Thymus (tissue), 11 donors: ENCODE measurements around the gene CELA2B. TPM values are rescaled to one million over a fixed set of nuclear protein-coding genes. Genes with fewer than 3 reads are reported as not detected.
"Not testable (repeated sequence)": the region's sequence is repeated elsewhere in the genome, so short reads cannot be mapped to it uniquely, and the experiment has no call there.

Experiments
- DNase-seq, 9 donors: peaks; one replicate each; pipeline ENCODE4 v3.0.0-alpha.2; 2013; ENCODE audit warnings: low spot score in 9 of 9, low read depth in 6 of 9, missing footprints in 1 of 9
- H3K27ac ChIP-seq, 2 donors: one replicate each; pipeline ENCODE4 v1.5.1; 2013; ENCODE audit warnings: control low read depth in 1 of 2, low read depth in 1 of 2, low read length in 1 of 2, mild to moderate bottlenecking in 1 of 2, moderate library complexity in 1 of 2
- H3K27me3 ChIP-seq, 2 donors: one replicate each; pipeline ENCODE4 v1.5.1; 2013; ENCODE audit warnings: low read length in 1 of 2; ENCODE audit not compliant: control insufficient read depth in 2 of 2, insufficient read depth in 1 of 2
- H3K36me3 ChIP-seq, 2 donors: one replicate each; pipeline ENCODE4 v1.5.1; 2013; ENCODE audit warnings: low read length in 1 of 2, mild to moderate bottlenecking in 1 of 2, moderate library complexity in 1 of 2; ENCODE audit not compliant: control insufficient read depth in 2 of 2, insufficient read depth in 2 of 2
- H3K4me1 ChIP-seq, 2 donors: one replicate each; pipeline ENCODE4 v1.5.1; 2013; ENCODE audit warnings: low read length in 2 of 2; ENCODE audit not compliant: control insufficient read depth in 2 of 2, insufficient read depth in 2 of 2
- H3K4me3 ChIP-seq, 2 donors: one replicate each; pipeline ENCODE4 v1.5.1; 2013; ENCODE audit warnings: low read length in 2 of 2, control low read depth in 1 of 2, mild to moderate bottlenecking in 1 of 2
- H3K9me3 ChIP-seq, 2 donors: one replicate each; pipeline ENCODE4 v1.5.1; 2013; ENCODE audit warnings: low read length in 1 of 2, mild to moderate bottlenecking in 1 of 2; ENCODE audit not compliant: control insufficient read depth in 2 of 2, insufficient read depth in 1 of 2
- WGBS: extraction: QIAGEN DNeasy Blood & Tissue Kit; methylation state at CpG from one replicate; pipeline ENCODE4 v1.1.7; 2013; 5-methylcytosine and 5-hydroxymethylcytosine counted together
- polyA plus RNA-seq: library from polyadenylated mRNA; stranded (reverse); fragments of 200-250 nt; gene quantifications from one replicate; pipeline ENCODE4 v1.2.3, GENCODE V29; 2013
- total RNA-seq: library from RNA; stranded (reverse); fragments of 120-200 nt; gene quantifications from one replicate; pipeline ENCODE4 v1.2.4, GENCODE V29; 2013
- donor health status: healthy.

Gene CELA2B
- total and polyA plus RNA-seq, 2 donors = 0.16 to 0.28 TPM

DNA sequence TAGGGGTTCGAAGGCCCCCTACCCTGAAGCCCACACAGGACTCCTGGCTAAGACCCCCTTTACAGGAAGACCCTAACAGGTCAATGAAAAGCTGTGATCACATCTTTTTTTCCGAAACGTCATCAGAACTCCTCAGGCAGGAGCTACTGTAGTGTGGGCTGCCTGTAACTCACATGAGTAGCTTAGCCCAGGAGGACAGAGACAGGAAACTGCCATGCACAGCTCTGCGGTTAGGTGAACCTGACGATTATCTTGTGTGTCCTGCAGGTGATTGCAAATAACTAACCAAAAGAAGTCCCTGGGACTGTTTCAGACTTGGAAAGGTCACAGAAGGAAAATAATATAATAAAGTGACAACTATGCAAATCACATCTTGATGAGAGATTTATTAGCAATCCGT, 4.2 kb upstream of the CELA2B start:
- H3K27ac ChIP-seq, H3K4me3 ChIP-seq, H3K27me3 ChIP-seq, H3K36me3 ChIP-seq, H3K4me1 ChIP-seq, H3K9me3 ChIP-seq, DNase-seq: not testable (repeated sequence)
- 86% methylated on average over 6 of the region's 6 CpGs for WGBS

DNA sequence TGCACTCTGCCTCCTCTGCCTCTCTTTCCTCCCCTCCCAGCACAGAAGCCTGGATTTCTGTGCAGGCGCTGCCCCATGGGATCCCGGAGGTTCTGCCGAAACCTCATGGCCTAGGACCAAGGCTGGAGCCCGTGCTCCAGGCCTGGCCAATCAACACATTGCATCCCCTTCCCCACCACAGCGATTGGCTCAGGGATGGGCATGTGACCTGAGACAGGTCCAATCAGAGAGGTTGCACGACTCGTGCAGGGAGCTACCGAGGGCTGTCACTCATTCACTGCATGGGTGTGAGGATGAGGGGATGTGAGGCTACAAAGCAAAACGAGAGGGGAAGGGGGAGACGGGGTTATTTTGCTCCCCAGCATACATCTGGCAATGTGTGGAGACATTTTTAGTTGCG, 3.3 kb upstream of the CELA2B start:
- Histone ChIP-seq H3K4me3 (no peak overlapping the region), H3K36me3 (no peaks in the 10 kb centered on the region), H3K9me3 (no peaks in the 10 kb centered on the region), H3K27me3 (no peaks in the 10 kb centered on the region), H3K27ac (no peak overlapping the region), H3K4me1 (no peaks in the 10 kb centered on the region)
- no peak for DNase-seq
- WGBS = 96% methylated on average over 11 of the region's 11 CpGs

DNA sequence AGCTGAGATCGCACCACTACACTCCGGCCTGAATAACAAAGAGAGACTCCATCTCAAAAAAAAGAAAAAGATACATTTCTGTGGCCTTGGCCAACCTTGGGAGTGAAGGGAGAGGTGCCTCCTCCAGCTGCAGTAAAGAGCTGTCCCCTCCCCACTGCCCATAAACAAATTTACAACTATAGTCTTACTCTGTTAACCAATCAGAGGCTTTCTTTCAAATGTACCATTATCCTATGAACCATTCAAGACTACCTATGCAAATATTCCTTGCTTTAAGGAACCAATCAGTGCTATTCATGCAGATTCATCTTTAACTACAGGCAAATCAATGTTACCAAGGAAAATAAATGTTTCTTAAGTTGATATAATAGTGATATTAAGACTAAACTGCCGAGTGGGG, 1.0 kb downstream of the CELA2B start:
- H3K4me1 ChIP-seq = no peaks in the 10 kb centered on the region
- H3K4me3 ChIP-seq = no peak overlapping the region
- H3K9me3 ChIP-seq = no peaks in the 10 kb centered on the region
- WGBS = 99% methylated on average over 3 of the region's 3 CpGs
- no peak overlapping the region for H3K27ac ChIP-seq
- DNase-seq = no peak
- no peaks in the 10 kb centered on the region for H3K36me3 ChIP-seq
- no peaks in the 10 kb centered on the region for H3K27me3 ChIP-seq

DNA sequence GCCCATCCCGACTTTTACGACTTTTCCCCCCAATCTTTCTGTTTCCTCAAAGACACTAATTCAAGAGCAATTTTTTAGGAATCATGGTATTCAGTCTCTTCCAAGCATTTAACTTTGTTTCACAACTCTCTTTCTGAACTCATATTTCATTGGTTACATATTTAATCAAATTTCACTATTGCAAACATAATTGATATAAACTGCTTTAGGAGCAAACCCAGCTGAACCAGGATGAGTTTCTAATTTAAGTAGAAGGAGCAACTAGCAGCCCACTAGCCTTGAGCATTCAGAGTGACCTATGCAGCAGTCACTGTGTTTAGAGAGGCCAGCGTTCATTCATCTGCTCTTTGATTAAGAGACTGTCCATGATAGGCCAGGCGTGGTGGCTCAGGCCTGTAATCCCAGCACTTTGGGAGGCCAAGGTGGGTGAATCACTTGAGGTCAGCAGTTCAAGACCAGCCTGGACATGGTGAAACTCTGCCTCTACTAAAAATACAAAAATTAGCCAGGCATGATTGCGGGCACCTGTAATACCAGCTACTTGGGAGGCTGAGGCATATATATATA, 1.8 kb downstream of the CELA2B start:
- H3K27ac ChIP-seq = no peak overlapping the region
- H3K36me3 ChIP-seq = no peaks in the 10 kb centered on the region
- 97% methylated on average over 5 of the region's 5 CpGs for WGBS
- no peaks in the 10 kb centered on the region for H3K4me1 ChIP-seq
- no peak overlapping the region for H3K4me3 ChIP-seq
- no peaks in the 10 kb centered on the region for H3K27me3 ChIP-seq
- DNase-seq = no peak
- no peaks in the 10 kb centered on the region for H3K9me3 ChIP-seq

DNA sequence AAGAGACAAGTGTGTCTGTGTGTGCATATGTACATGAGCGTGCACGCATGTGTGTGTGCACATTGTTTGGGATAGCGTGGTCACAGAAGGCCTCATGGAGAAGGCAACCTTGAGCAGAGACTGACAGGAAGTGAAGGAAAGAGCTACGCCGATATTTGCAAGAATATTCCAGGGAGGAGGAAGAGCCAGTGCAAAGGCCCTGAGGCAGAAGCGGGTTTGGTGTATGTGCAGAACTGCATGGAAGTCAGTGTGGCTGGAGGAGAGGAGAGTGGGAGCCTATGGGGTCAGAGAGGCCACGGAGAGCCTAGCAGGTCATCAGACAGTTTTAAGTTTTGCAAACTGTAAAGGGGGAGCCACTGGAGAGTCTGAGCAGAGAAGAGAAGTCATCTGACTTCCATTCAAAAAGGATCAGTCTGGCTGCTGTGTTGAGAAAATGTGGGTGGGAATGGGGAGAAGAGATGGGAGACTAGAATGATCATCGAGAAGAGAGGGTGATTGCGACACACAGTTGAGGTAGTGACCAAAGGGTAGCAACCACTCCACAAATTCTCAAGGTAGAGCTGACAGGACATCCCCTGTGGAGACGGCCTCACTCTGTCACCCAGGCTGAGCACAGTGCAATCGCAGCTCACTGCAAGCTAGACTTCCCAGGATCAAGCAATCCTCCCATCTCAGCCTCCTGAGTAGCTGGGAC, 3.9 kb downstream of the CELA2B start:
- no peaks in the 10 kb centered on the region for H3K4me1 ChIP-seq
- WGBS = 96% methylated on average over 11 of the region's 11 CpGs
- no peak overlapping the region for H3K4me3 ChIP-seq

DNA sequence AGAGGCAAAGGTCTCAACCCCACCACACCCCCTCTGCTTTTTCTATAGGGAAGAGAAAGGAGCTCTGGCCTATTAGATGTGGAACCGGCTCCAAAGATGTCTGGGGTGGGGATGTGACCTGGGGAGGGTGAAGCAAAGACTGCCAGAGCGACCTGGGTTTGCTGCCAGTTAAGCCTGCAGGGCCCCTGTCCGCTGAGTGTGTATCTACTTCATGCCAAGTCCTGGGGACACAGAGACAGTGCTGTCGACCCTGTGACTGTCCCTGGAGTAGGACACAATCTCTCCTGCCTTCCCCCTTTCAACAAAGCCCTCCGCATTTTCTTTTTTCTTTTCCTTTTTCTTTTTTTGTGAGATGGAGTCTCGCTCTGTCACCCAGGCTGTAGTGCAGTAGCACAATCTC, 6.6 kb downstream of the CELA2B start:
- H3K4me3 ChIP-seq, H3K27me3 ChIP-seq, H3K27ac ChIP-seq, H3K4me1 ChIP-seq, H3K9me3 ChIP-seq, H3K36me3 ChIP-seq, DNase-seq: not testable (repeated sequence)
- 98% methylated on average over 6 of the region's 6 CpGs for WGBS

More for the DNA sequence above, 3.9 kb downstream of the CELA2B start:
- Histone ChIP-seq H3K27me3 (no peaks in the 10 kb centered on the region), H3K36me3 (no peaks in the 10 kb centered on the region), H3K9me3 (no peaks in the 10 kb centered on the region), H3K27ac (no peak overlapping the region)
- no peak for DNase-seq

DNA sequence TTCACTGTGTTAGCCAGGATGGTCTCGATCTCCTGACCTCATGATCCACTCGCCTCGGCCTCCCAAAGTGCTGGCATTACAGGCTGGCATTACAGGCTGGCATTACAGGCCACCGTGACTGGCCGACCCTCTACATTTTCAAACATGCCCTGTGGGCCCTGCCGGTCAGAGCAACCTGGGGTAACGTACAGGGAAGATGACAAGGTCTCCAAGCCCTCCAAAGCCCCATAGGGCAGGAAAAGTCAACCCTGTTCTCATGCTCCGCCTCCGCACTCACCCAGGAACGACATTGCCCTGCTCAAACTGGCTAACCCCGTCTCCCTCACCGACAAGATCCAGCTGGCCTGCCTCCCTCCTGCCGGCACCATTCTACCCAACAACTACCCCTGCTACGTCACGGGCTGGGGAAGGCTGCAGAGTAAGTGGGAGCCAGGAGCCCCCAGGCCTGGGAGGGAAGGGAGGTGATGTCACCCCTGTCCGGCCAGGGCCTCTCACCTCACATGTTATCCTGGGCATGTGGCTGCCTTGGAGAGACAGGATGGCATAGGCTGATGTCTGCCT, 7.2 kb downstream of the CELA2B start:
- H3K36me3 ChIP-seq, DNase-seq, H3K9me3 ChIP-seq, H3K4me1 ChIP-seq, H3K4me3 ChIP-seq, H3K27ac ChIP-seq, H3K27me3 ChIP-seq: not testable (repeated sequence)
- 91% methylated on average over 15 of the region's 16 CpGs for WGBS

DNA sequence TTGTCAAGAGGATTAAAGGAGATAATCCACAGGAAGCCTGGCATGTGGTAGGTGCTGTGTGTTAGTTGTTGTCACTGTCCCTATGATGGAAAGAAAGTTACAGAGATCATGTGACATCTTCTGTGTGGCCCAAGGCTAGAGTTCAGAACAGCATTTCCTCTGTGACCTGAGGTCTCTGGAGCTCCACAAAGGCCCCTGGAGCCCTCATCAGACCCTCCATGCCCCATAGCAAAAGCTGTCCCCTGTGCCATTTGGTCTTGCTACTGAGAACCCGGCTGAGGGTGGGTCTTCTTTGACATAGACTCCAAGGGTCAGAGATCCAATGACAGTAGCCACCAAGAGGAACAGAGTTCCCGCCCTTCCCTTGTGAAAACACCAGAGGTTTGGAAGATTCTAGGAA, 8.1 kb downstream of the CELA2B start:
- WGBS = 95% methylated on average over 2 of the region's 2 CpGs
- Histone ChIP-seq H3K9me3 (no peaks in the 10 kb centered on the region), H3K4me1 (no peaks in the 10 kb centered on the region)

DNA sequence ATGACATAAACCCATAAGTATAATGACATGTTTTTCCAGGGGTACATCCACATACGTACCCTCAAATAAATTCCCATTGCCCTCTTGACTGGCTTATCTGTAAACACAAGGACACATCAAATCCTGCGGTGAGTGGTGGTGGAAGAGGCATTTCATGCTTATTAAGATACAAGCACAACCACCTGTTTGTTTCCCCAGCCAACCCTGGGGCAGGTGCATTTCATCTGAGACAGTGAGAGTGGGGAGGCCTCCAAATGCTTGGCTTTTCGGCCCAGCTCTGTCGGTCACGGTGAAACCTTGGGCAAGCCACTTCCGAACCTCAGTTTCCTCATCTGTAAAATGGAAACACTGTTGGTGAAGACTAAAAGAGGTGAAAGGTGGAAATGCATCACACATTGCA, 8.5 kb downstream of the CELA2B start:
- H3K4me3 ChIP-seq, H3K27ac ChIP-seq, H3K4me1 ChIP-seq, H3K27me3 ChIP-seq, DNase-seq, H3K9me3 ChIP-seq, H3K36me3 ChIP-seq: not testable (repeated sequence)
- WGBS = 97% methylated on average over 6 of the region's 6 CpGs

More for the DNA sequence above, 8.1 kb downstream of the CELA2B start:
- no peak overlapping the region for H3K27ac ChIP-seq
- no peaks in the 10 kb centered on the region for H3K36me3 ChIP-seq
- no peak overlapping the region for H3K4me3 ChIP-seq
- H3K27me3 ChIP-seq = no peaks in the 10 kb centered on the region
- no peak for DNase-seq
